Duodenal mucosa (tissue), 2 donors: ENCODE measurements around the gene KCNG4.

Experiments
- H3K27ac ChIP-seq: one replicate; pipeline ENCODE4 v1.7.0; 2013; ENCODE audit warnings: low read depth, low read length
- H3K27me3 ChIP-seq, 2 donors: one replicate each; pipeline ENCODE4 v1.7.0; 2013; ENCODE audit warnings: low read length in 2 of 2, control low read depth in 1 of 2; ENCODE audit not compliant: insufficient read depth in 2 of 2, control insufficient read depth in 1 of 2
- H3K36me3 ChIP-seq, 2 donors: one replicate each; pipeline ENCODE4 v1.7.0; 2013; ENCODE audit warnings: low read length in 2 of 2, control low read depth in 1 of 2; ENCODE audit not compliant: insufficient read depth in 2 of 2, control insufficient read depth in 1 of 2
- H3K4me1 ChIP-seq, 2 donors: one replicate each; pipeline ENCODE4 v1.7.0; 2013; ENCODE audit warnings: low read length in 2 of 2, control low read depth in 1 of 2; ENCODE audit not compliant: insufficient read depth in 2 of 2, control insufficient read depth in 1 of 2
- H3K4me3 ChIP-seq, 2 donors: one replicate each; pipeline ENCODE4 v1.7.0; 2013; ENCODE audit warnings: low read length in 2 of 2, low read depth in 1 of 2
- H3K9ac ChIP-seq, 2 donors: one replicate each; pipeline ENCODE4 v1.7.0; 2013; ENCODE audit warnings: low read length in 2 of 2, low read depth in 1 of 2
- H3K9me3 ChIP-seq, 2 donors: one replicate each; pipeline ENCODE4 v1.7.0; 2013; ENCODE audit warnings: low read length in 2 of 2, control low read depth in 1 of 2; ENCODE audit not compliant: control insufficient read depth in 1 of 2

KCNG4 gene

GRCh38 chr16:84180519-84181140, 59.2 kb downstream of the KCNG4 start:
- H3K4me3 ChIP-seq: no peak overlapping the region

GRCh38 chr16:84179612-84180320, 60.0 kb downstream of the KCNG4 start:
- no peak overlapping the region for H3K4me3 ChIP-seq
- no peaks in the 10 kb centered on the region for H3K9me3 ChIP-seq
- no peaks in the 10 kb centered on the region for H3K27me3 ChIP-seq
- peaks cover 18 to 27% of the 10 kb centered on the region in 2 donors for H3K4me1 ChIP-seq
- no peak overlapping the region for H3K9ac ChIP-seq
- no peak overlapping the region for H3K27ac ChIP-seq
- peaks cover 29 to 57% of the 10 kb centered on the region in 2 donors for H3K36me3 ChIP-seq

More at GRCh38 chr16:84180519-84181140, 59.2 kb downstream of the KCNG4 start:
- Histone ChIP-seq H3K9ac (no peak overlapping the region), H3K27me3 (no peaks in the 10 kb centered on the region), H3K27ac (no peak overlapping the region), H3K9me3 (no peaks in the 10 kb centered on the region), H3K36me3 (peaks cover 29 to 58% of the 10 kb centered on the region in 2 donors), H3K4me1 (peaks cover 18 to 27% of the 10 kb centered on the region in 2 donors)

GRCh38 chr16:84178892-84179611, 60.8 kb downstream of the KCNG4 start:
- Histone ChIP-seq H3K36me3 (peaks cover 29 to 50% of the 10 kb centered on the region in 2 donors), H3K27ac (no peak overlapping the region)

GRCh38 chr16:84178146-84178765, 61.6 kb downstream of the KCNG4 start:
- Histone ChIP-seq H3K4me3 (no peak overlapping the region), H3K4me1 (peaks cover 18 to 25% of the 10 kb centered on the region in 2 donors), H3K27ac (no peak overlapping the region), H3K27me3 (no peaks in the 10 kb centered on the region), H3K9ac (no peak overlapping the region), H3K9me3 (no peaks in the 10 kb centered on the region), H3K36me3 (peaks cover 26 to 43% of the 10 kb centered on the region in 2 donors)

More at GRCh38 chr16:84178892-84179611, 60.8 kb downstream of the KCNG4 start:
- Histone ChIP-seq H3K9me3 (no peaks in the 10 kb centered on the region), H3K9ac (no peak overlapping the region), H3K4me3 (no peak overlapping the region), H3K27me3 (no peaks in the 10 kb centered on the region), H3K4me1 (peaks cover 18 to 25% of the 10 kb centered on the region in 2 donors)

- Histone ChIP-seq H3K4me3 (no peak overlapping the region), H3K9me3 (no peaks in the 10 kb centered on the region), H3K27me3 (no peaks in the 10 kb centered on the region), H3K27ac (peak overlapping the region; percentile 44), H3K9ac (no peak overlapping the region), H3K4me1 (peaks cover 18 to 25% of the 10 kb centered on the region in 2 donors), H3K36me3 (peaks cover 23 to 37% of the 10 kb centered on the region in 2 donors)
Observed at GRCh38 chr16:84177741-84178073, 62.1 kb downstream of the KCNG4 start.

GRCh38 chr16:84176192-84177053, 63.4 kb downstream of the KCNG4 start:
- H3K9ac ChIP-seq: no peak overlapping the region
- H3K9me3 ChIP-seq: no peaks in the 10 kb centered on the region
- H3K36me3 ChIP-seq: peaks cover 11 to 25% of the 10 kb centered on the region in 2 donors
- no peak overlapping the region for H3K4me3 ChIP-seq
- peaks cover 18 to 25% of the 10 kb centered on the region in 2 donors for H3K4me1 ChIP-seq
- no peaks in the 10 kb centered on the region for H3K27me3 ChIP-seq
- peak overlapping the region; percentile 68 for H3K27ac ChIP-seq

- Histone ChIP-seq H3K9me3 (no peaks in the 10 kb centered on the region), H3K4me3 (no peak overlapping the region), H3K4me1 (peaks cover 18 to 25% of the 10 kb centered on the region in 2 donors), H3K9ac (no peak overlapping the region), H3K27me3 (no peaks in the 10 kb centered on the region), H3K27ac (no peak overlapping the region), H3K36me3 (peaks cover 8 to 15% of the 10 kb centered on the region in 2 donors)
Observed at GRCh38 chr16:84175350-84176081, 64.3 kb downstream of the KCNG4 start.

GRCh38 chr16:84174396-84174795, 65.4 kb downstream of the KCNG4 start:
- Histone ChIP-seq H3K9me3 (no peaks in the 10 kb centered on the region), H3K27me3 (no peaks in the 10 kb centered on the region), H3K4me1 (peaks cover 18 to 25% of the 10 kb centered on the region in 2 donors), H3K4me3 (no peak overlapping the region), H3K27ac (no peak overlapping the region), H3K36me3 (peaks cover 6 to 11% of the 10 kb centered on the region in 2 donors), H3K9ac (no peak overlapping the region)

GRCh38 chr16:84169765-84170310, 70.0 kb downstream of the KCNG4 start:
- H3K9me3 ChIP-seq: no peaks in the 10 kb centered on the region
- no peaks in the 10 kb centered on the region for H3K36me3 ChIP-seq
- H3K4me1 ChIP-seq: no peaks in the 10 kb centered on the region
- H3K4me3 ChIP-seq: no peak overlapping the region
- no peak overlapping the region for H3K27ac ChIP-seq
- H3K27me3 ChIP-seq: no peaks in the 10 kb centered on the region
- no peak overlapping the region for H3K9ac ChIP-seq
